Upper lobe of left lung (tissue), 4 donors: Measurements from ENCODE around the gene SPSB2.

Experiments used
- CTCF ChIP-seq, 6 experiments: fragments of 450-650 bp in 4 of 6; fragments of 200-600 bp in 2 of 6; sonication (generic) in 2 of 6; IDR thresholded peaks; one replicate each; pipeline ENCODE4 v1.5.1; 2016 to 2019; ENCODE audit warnings: antibody characterized with exemption in 6 of 6
- POLR2A ChIP-seq, 4 donors: fragments of 450-650 bp; IDR thresholded peaks; one replicate each; pipeline ENCODE4 v1.5.1; 2016 to 2017; ENCODE audit warnings: antibody characterized with exemption in 4 of 4, mild to moderate bottlenecking in 2 of 4

DNA sequence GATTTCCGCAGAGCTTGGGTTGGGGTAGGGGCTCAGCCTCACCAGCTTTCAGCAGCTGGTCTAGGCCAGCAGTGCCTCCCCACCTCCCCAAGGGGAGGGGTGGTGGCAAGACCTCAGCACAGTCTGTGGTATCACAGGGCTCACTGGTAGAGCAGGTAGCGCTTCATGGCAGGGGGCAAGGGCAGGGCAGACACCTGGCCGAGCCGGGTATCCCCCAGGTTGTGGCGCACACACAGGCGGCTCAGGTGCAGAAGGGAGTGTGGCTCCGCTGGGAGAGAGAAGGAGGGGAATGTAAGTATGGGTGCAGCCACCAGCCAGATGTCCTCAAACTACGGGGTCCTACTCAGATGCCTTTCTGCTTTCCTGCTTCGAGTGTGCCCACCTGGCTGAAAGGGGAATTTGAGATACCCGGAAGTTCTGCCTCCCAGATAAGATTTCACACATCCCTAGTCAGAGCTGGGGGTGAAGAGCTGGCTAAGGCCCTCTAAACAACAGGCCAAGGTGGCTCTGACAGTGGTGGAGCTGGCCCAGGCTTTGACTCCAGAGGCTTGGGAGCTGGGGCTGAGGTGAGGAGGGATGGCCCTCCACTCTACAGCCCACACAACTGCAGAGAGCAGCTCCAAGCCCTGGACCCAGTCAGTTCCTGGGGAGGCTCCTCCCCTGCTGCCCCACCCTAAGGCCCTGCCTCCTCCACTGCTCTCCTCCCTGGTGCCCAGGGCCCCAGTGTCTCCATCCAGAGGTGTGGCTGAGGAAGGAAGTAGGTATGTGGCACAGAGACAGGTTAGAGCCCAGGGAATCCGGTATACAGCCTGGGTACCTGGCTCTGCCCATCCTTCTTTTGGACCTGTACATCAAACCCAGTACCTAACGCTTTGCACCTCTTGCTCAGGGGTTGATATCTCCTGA lies 1.8 kb downstream of the SPSB2 start:
- no peak for TF ChIP-seq CTCF (IDR thresholded peaks at IDR 0.05)
- TF ChIP-seq POLR2A (IDR thresholded peaks at IDR 0.05) = peak in 1 of 4 donors; percentile 39
